Activated CD4-positive, alpha-beta memory T cell treated with anti-CD3 and anti-CD28 coated beads for 36 hours (primary cell): ENCODE measurements around the gene OPRL1. TPM values are rescaled to one million over a fixed set of nuclear protein-coding genes. Genes with fewer than 3 reads are reported as not detected.

Experiments used
- CTCF ChIA-PET: fragments of 350-600 bp; sonication (Branson Sonifier 250); formaldehyde crosslinking; loops from one replicate; lab custom pipeline; 2021; ENCODE audit warnings: antibody characterized with exemption, inconsistent platforms; lab: Charles Lee
- POLR2A ChIA-PET: fragments of 350-600 bp; sonication (Branson Sonifier 250); formaldehyde crosslinking; loops from one replicate; lab custom pipeline; 2021; ENCODE audit warnings: antibody characterized with exemption; lab: Charles Lee
- DNase-seq: peaks from one replicate; pipeline ENCODE4 v3.0.0-alpha.2; 2020
- H3K27ac Mint-ChIP-seq: one replicate; pipeline ENCODE4 v1.8.0; 2021; ENCODE audit warnings: mixed read lengths
- H3K27me3 Mint-ChIP-seq: one replicate; pipeline ENCODE4 v1.8.0; 2021; ENCODE audit warnings: mixed read lengths
- H3K36me3 Mint-ChIP-seq: one replicate; pipeline ENCODE4 v1.8.0; 2021; ENCODE audit warnings: mixed read lengths
- H3K4me1 Mint-ChIP-seq: one replicate; pipeline ENCODE4 v1.8.0; 2021; ENCODE audit warnings: low read depth, mixed read lengths
- H3K4me3 Mint-ChIP-seq: one replicate; pipeline ENCODE4 v1.8.0; 2021; ENCODE audit warnings: mild to moderate bottlenecking, mixed read lengths
- H3K9me3 Mint-ChIP-seq: one replicate; pipeline ENCODE4 v1.8.0; 2021; ENCODE audit warnings: mixed read lengths
- intact Hi-C: fragments of 100-400 bp; cut with micrococcal nuclease; formaldehyde crosslinking; loops from one replicate; pipeline ENCODE4 v1.15.1; 2023
- microRNA-seq: library from miRNA; unstranded; fragments of <30 nt; microRNA quantifications from one replicate; pipeline ENCODE4 v1.2.0, GENCODE V29; 2022; ENCODE audit warnings: borderline number of aligned reads, borderline microRNAs expressed, borderline replicate concordance
- total RNA-seq, 2 experiments: library from RNA; stranded (reverse); gene quantifications; one replicate each; pipeline ENCODE4 v1.2.3, GENCODE V29; 2021

OPRL1 gene
- total RNA-seq, 2 experiments from 2014 or later: 0.63 to 0.71 TPM

- ChIA-PET CTCF (interaction anchor here (1.3 kb wide), 1 partner anchor 24 kb away, joined by 4 read pairs; no protein-coding TSS in a partner anchor), POLR2A (no interaction called here)
- Mint-ChIP-seq H3K9me3 (peaks cover 20% of the 10 kb centered on the region), H3K4me1 (no peaks in the 10 kb centered on the region), H3K4me3 (no peak overlapping the region), H3K27ac (no peak overlapping the region), H3K36me3 (peaks cover 5% of the 10 kb centered on the region), H3K27me3 (peaks cover 1% of the 10 kb centered on the region)
- DNase-seq: no peak
- intact Hi-C loops: no loop called here
Observed at GRCh38 chr20:64146301-64146935, 66.5 kb downstream of the OPRL1 start.

- peaks cover 5% of the 10 kb centered on the region for H3K36me3 Mint-ChIP-seq
- ChIA-PET CTCF (interaction anchor here (1.3 kb wide), 1 partner anchor 24 kb away, joined by 4 read pairs; no protein-coding TSS in a partner anchor), POLR2A (no interaction called here)
- H3K4me1 Mint-ChIP-seq: no peaks in the 10 kb centered on the region
- H3K27me3 Mint-ChIP-seq: peaks cover 1% of the 10 kb centered on the region
- H3K4me3 Mint-ChIP-seq: no peak overlapping the region
- DNase-seq: no peak
- intact Hi-C loops: no loop called here
- H3K27ac Mint-ChIP-seq: no peak overlapping the region
- peaks cover 20% of the 10 kb centered on the region for H3K9me3 Mint-ChIP-seq
Observed at GRCh38 chr20:64146936-64147477, 67.1 kb downstream of the OPRL1 start.

- intact Hi-C loops: no loop called here
- Mint-ChIP-seq H3K27me3 (peaks cover 1% of the 10 kb centered on the region), H3K27ac (no peak overlapping the region), H3K4me1 (no peaks in the 10 kb centered on the region), H3K36me3 (peaks cover 5% of the 10 kb centered on the region), H3K4me3 (no peak overlapping the region), H3K9me3 (peaks cover 20% of the 10 kb centered on the region)
- no peak for DNase-seq
- POLR2A ChIA-PET: no interaction called here
- CTCF ChIA-PET: no interaction called here
Observed at GRCh38 chr20:64148581-64148980, 68.7 kb downstream of the OPRL1 start.

- intact Hi-C loops: no loop called here
- H3K4me3 Mint-ChIP-seq: no peak overlapping the region
- no peak for DNase-seq
- H3K9me3 Mint-ChIP-seq: peaks cover 18% of the 10 kb centered on the region
- H3K4me1 Mint-ChIP-seq: no peaks in the 10 kb centered on the region
- POLR2A ChIA-PET: no interaction called here
- CTCF ChIA-PET: no interaction called here
- peaks cover 1% of the 10 kb centered on the region for H3K27me3 Mint-ChIP-seq
- peaks cover 5% of the 10 kb centered on the region for H3K36me3 Mint-ChIP-seq
- no peak overlapping the region for H3K27ac Mint-ChIP-seq
Observed at GRCh38 chr20:64149141-64149540, 69.3 kb downstream of the OPRL1 start.

GRCh38 chr20:64149809-64150560 lies 70.1 kb downstream of the OPRL1 start:
- intact Hi-C loops: no loop called here
- peaks cover 10% of the 10 kb centered on the region for H3K9me3 Mint-ChIP-seq

More at GRCh38 chr20:64149809-64150560, 70.1 kb downstream of the OPRL1 start:
- DNase-seq: no peak
- no peaks in the 10 kb centered on the region for H3K4me1 Mint-ChIP-seq
- peaks cover 3% of the 10 kb centered on the region for H3K36me3 Mint-ChIP-seq
- no peaks in the 10 kb centered on the region for H3K27me3 Mint-ChIP-seq
- CTCF ChIA-PET: no interaction called here
- no peak overlapping the region for H3K4me3 Mint-ChIP-seq
- POLR2A ChIA-PET: no interaction called here
- no peak overlapping the region for H3K27ac Mint-ChIP-seq

Small RNA genes within 50 kb of the gene (microRNA-seq; reads per million reads assigned to microRNA genes)
- gene MIR6813: 2.8 reads per million

Other genes starting within 250 kb of the OPRL1 start
- 1 to 10 TPM; 4.6 to 5.5 TPM for gene ZBTB46, start 248.8 kb upstream of the OPRL1 start, total RNA-seq
- gene ABHD16B, start 218.6 kb upstream of the OPRL1 start, total RNA-seq: not detected
- 10 to 100 TPM; 67.8 to 70.8 TPM for gene TPD52L2, start 214.8 kb upstream of the OPRL1 start, total RNA-seq
- gene DNAJC5, start 185.0 kb upstream of the OPRL1 start, total RNA-seq: 10 to 100 TPM; 33.7 to 33.8 TPM
- 10 to 100 TPM; 26.6 to 29.6 TPM for gene UCKL1, start 123.7 kb upstream of the OPRL1 start, total RNA-seq
- gene ZNF512B, start 110.2 kb upstream of the OPRL1 start, total RNA-seq: 10 to 100 TPM; 12.5 to 13.5 TPM
- 10 to 100 TPM; 23.7 to 24.5 TPM for gene SAMD10, start 100.4 kb upstream of the OPRL1 start, total RNA-seq
- 10 to 100 TPM; 62.3 to 63.1 TPM for gene PRPF6, start 99.0 kb upstream of the OPRL1 start, total RNA-seq
- gene C20orf204, start 43.9 kb upstream of the OPRL1 start, total RNA-seq: 1 to 10 TPM; 3.1 TPM
- gene SOX18, start 30.4 kb upstream of the OPRL1 start, total RNA-seq: not detected
- 10 to 100 TPM; 27.3 to 29.9 TPM for gene TCEA2, start 16.9 kb upstream of the OPRL1 start, total RNA-seq
- gene RGS19, start 564 bp upstream of the OPRL1 start, total RNA-seq: 10 to 100 TPM; 43.2 to 44.4 TPM
- not detected for gene LKAAEAR1, start 4.3 kb downstream of the OPRL1 start, total RNA-seq
- not detected for gene NPBWR2, start 27.5 kb downstream of the OPRL1 start, total RNA-seq
- gene MYT1, start 84.4 kb downstream of the OPRL1 start, total RNA-seq: not detected
- 10 to 100 TPM; 32.8 to 33.7 TPM for gene PCMTD2, start 175.7 kb downstream of the OPRL1 start, total RNA-seq